Epithelial cell of proximal tubule (primary cell): ENCODE results near the gene TRPC1. TPM values are rescaled to one million over a fixed set of nuclear protein-coding genes. Genes with fewer than 3 reads are reported as not detected.

ENCODE experiments used
- DNase-seq: peaks from one replicate; pipeline ENCODE4 v3.0.0-alpha.2; 2011; ENCODE audit warnings: low read depth
- H3K4me3 ChIP-seq: 2 replicates; pipeline ENCODE4 v1.5.1; 2011; ENCODE audit warnings: low read depth, mild to moderate bottlenecking, low read length
- CTCF ChIP-seq: conservative IDR thresholded peaks from 2 replicates; pipeline ENCODE4 v1.5.1; 2012; ENCODE audit warnings: low read depth, mild to moderate bottlenecking, low read length
- total RNA-seq: library from RNA; depleted of rRNA; stranded (reverse); fragments of >200 nt; gene quantifications from 2 replicates; pipeline ENCODE4 v1.2.3, GENCODE V29; 2015

TRPC1 gene
- total RNA-seq, 1 donor from 2014 or later, result 20.0 TPM

- no peak overlapping the region for H3K4me3 ChIP-seq
- no peak for TF ChIP-seq CTCF
- no peak for DNase-seq
Observed at GRCh38 chr3:142782616-142783015, 58.8 kb downstream of the TRPC1 start.

- no peak for DNase-seq
- H3K4me3 ChIP-seq, result no peak overlapping the region
- no peak for TF ChIP-seq CTCF
Observed at GRCh38 chr3:142784228-142784627, 60.4 kb downstream of the TRPC1 start.

DNA sequence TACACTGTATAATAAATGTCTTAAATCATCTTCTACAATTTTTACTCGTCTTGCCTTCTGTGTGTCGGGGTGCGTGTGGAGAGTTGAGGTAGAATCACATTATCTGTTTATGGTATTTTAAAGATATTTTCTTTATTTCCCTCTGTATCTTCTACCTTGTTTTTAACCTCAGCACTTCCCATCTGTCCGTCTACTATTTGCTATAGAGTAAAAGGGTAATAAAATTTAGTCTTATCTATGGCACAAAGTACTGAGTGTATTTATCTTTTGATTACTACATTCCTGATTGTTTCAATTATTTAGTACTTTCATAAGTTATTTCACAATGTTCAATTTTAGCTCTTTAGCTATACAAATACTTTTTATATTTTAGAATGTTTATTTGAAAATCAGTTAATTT lies 62.2 kb downstream of the TRPC1 start:
- no peak overlapping the region for H3K4me3 ChIP-seq
- no peak for TF ChIP-seq CTCF
- no peak for DNase-seq

- DNase-seq, result no peak
- no peak overlapping the region for H3K4me3 ChIP-seq
- no peak for TF ChIP-seq CTCF
Observed at GRCh38 chr3:142787719-142788118, 63.9 kb downstream of the TRPC1 start.

DNA sequence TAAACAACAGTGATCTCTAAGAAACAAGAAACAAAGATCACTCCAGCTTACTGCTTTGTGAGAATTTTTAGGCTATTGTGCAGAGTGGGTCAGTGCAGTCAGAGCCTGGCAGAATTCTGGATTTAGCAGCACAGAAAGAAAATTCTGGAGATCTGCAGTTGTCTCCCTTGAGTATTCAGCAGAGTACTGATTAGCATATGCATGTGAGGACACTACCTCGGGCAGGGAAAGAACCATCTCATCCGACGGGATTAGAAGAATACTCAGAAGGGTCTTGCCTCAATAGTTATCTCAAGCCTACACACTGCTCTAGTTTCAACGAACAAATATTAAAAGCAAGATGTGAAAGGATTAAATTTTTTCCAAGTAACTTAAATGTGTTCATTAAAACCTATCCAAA lies 70.7 kb downstream of the TRPC1 start:
- no peak overlapping the region for H3K4me3 ChIP-seq
- no peak for TF ChIP-seq CTCF
- no peak for DNase-seq

- no peak overlapping the region for H3K4me3 ChIP-seq
- no peak for DNase-seq
- no peak for TF ChIP-seq CTCF
Observed at GRCh38 chr3:142795332-142795731, 71.5 kb downstream of the TRPC1 start.

GRCh38 chr3:142796823-142797222 lies 73.0 kb downstream of the TRPC1 start:
- DNase-seq, result no peak
- H3K4me3 ChIP-seq, result no peak overlapping the region
- TF ChIP-seq CTCF, result no peak
